OCI-LY1 (cell line): ENCODE data around the gene EIF2S1.

ENCODE experiments used
- CTCF ChIP-seq: fragments of 200-600 bp; sonication (generic), shearing (Covaris generic); IDR thresholded peaks from 2 replicates; pipeline ENCODE4 v1.5.1; 2017; ENCODE audit warnings: mild to moderate bottlenecking, antibody characterized with exemption, low read length, moderate library complexity, mixed read lengths
- EZH2 ChIP-seq: fragments of 200-600 bp; sonication (generic), shearing (Covaris generic); IDR thresholded peaks from 2 replicates; pipeline ENCODE4 v1.8.0; 2017; ENCODE audit warnings: borderline replicate concordance, mixed run types, mild to moderate bottlenecking, antibody characterized with exemption, low read length, moderate library complexity, mixed read lengths

GRCh38 chr14:67397536-67397935, 37.4 kb downstream of the EIF2S1 start:
- TF ChIP-seq CTCF, result no peak
- TF ChIP-seq EZH2, result no peak
